ENCODE measurements around the gene TRIOBP.

DNA sequence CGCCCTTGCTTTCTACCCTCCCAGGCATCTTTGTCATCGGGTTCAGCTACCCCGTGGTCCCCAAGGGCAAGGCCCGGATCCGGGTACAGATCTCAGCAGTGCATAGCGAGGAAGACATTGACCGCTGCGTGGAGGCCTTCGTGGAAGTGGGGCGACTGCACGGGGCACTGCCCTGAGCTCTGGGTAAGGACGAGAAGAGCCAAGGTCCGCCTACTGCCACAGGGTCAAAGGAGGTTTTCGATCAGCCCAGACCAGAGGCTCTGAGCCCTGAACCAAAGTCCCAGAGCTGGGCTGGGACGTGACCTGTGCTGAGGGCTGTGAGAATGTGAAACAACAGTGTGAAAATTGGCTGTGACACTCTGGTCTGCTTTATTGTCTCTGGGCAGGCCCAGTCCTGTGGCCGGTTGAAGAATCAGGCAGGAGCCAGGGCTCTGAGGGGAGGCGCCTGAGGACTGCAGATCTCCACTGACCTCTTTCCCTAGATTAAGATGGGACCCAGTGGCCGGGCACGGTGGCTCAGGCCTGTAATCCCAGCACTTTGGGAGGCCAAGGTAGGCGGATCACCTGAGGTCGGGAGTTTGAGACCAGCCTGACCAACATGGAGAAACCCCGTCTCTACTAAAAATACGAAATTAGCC, 119.8 kb downstream of the TRIOBP start:
- TF ChIP-seq POLR2A (IDR thresholded peaks at IDR 0.05) = no peak
- TF ChIP-seq, protein P1, sequence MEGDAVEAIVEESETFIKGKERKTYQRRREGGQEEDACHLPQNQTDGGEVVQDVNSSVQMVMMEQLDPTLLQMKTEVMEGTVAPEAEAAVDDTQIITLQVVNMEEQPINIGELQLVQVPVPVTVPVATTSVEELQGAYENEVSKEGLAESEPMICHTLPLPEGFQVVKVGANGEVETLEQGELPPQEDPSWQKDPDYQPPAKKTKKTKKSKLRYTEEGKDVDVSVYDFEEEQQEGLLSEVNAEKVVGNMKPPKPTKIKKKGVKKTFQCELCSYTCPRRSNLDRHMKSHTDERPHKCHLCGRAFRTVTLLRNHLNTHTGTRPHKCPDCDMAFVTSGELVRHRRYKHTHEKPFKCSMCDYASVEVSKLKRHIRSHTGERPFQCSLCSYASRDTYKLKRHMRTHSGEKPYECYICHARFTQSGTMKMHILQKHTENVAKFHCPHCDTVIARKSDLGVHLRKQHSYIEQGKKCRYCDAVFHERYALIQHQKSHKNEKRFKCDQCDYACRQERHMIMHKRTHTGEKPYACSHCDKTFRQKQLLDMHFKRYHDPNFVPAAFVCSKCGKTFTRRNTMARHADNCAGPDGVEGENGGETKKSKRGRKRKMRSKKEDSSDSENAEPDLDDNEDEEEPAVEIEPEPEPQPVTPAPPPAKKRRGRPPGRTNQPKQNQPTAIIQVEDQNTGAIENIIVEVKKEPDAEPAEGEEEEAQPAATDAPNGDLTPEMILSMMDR (IDR thresholded peaks at IDR 0.05) = no peak
- TF ChIP-seq POLR2AphosphoS5 (IDR thresholded peaks at IDR 0.05; ENCODE audit: insufficient read depth in 1 of 2, low read depth in 1 of 2) = no peak
